H9 (cell line): ENCODE data around the gene GALNT17. TPM values are rescaled to one million over a fixed set of nuclear protein-coding genes. Genes with fewer than 3 reads are reported as not detected.
A peak's percentile ranks its signal among the peaks of the same experiment; 100 is the strongest.

ENCODE experiments used
- DNase-seq: peaks from one replicate; pipeline ENCODE4 v3.0.0-alpha.2; 2017
- H2AFZ ChIP-seq: one replicate; pipeline ENCODE4 v1.6.1; 2013; ENCODE audit warnings: mild to moderate bottlenecking, low read length, control low read depth, moderate library complexity
- H2AK5ac ChIP-seq: 2 replicates; pipeline ENCODE4 v1.6.1; 2013; ENCODE audit warnings: low read length, control low read depth, mixed read lengths; ENCODE audit not compliant: insufficient read length
- H2BK120ac ChIP-seq: one replicate; pipeline ENCODE4 v1.6.1; 2013; ENCODE audit warnings: low read depth, mild to moderate bottlenecking, low read length, control low read depth, inconsistent platforms; ENCODE audit not compliant: poor library complexity, severe bottlenecking
- H2BK12ac ChIP-seq: 2 replicates; pipeline ENCODE4 v1.6.1; 2013; ENCODE audit warnings: low read length, control low read depth, mixed read lengths, low read depth; ENCODE audit not compliant: insufficient read length
- H2BK15ac ChIP-seq: 2 replicates; pipeline ENCODE4 v1.6.1; 2013; ENCODE audit warnings: low read depth, low read length, control low read depth
- H2BK20ac ChIP-seq: one replicate; pipeline ENCODE4 v1.6.1; 2013; ENCODE audit warnings: low read depth, mild to moderate bottlenecking, low read length, control low read depth, inconsistent platforms; ENCODE audit not compliant: poor library complexity, severe bottlenecking
- H2BK5ac ChIP-seq: 2 replicates; pipeline ENCODE4 v1.6.1; 2013; ENCODE audit warnings: low read length, control low read depth, mixed read lengths; ENCODE audit not compliant: insufficient read length
- H3K14ac ChIP-seq: 2 replicates; pipeline ENCODE4 v1.6.1; 2013; ENCODE audit warnings: low read length, control low read depth; ENCODE audit not compliant: insufficient read depth
- H3K18ac ChIP-seq: 2 replicates; pipeline ENCODE4 v1.6.1; 2013; ENCODE audit warnings: low read depth, mild to moderate bottlenecking, mixed read lengths, low read length, control low read depth; ENCODE audit not compliant: insufficient read length
- H3K23ac ChIP-seq: 2 replicates; pipeline ENCODE4 v1.6.1; 2013; ENCODE audit warnings: low read length, control low read depth, mixed read lengths, low read depth; ENCODE audit not compliant: insufficient read length
- H3K23me2 ChIP-seq: 2 replicates; pipeline ENCODE4 v1.6.1; 2013; ENCODE audit warnings: low read depth, mild to moderate bottlenecking, mixed read lengths, low read length, control low read depth; ENCODE audit not compliant: insufficient read length, poor library complexity, severe bottlenecking
- H3K27ac ChIP-seq: 2 replicates; pipeline ENCODE4 v1.5.1; 2013; ENCODE audit warnings: low read length, control low read depth, mixed read lengths, low read depth; ENCODE audit not compliant: insufficient read length
- H3K27me3 ChIP-seq: 2 replicates; pipeline ENCODE4 v1.6.1; 2013; ENCODE audit warnings: low read length, control low read depth, inconsistent platforms; ENCODE audit not compliant: insufficient read depth
- H3K4ac ChIP-seq: 2 replicates; pipeline ENCODE4 v1.6.1; 2013; ENCODE audit warnings: low read depth, mild to moderate bottlenecking, control low read depth, inconsistent platforms, low read length, moderate library complexity
- H3K4me1 ChIP-seq: 2 replicates; pipeline ENCODE4 v1.6.1; 2013; ENCODE audit warnings: low read length, control low read depth, inconsistent platforms; ENCODE audit not compliant: insufficient read depth
- H3K4me2 ChIP-seq: 2 replicates; pipeline ENCODE4 v1.6.1; 2013; ENCODE audit warnings: low read length, control low read depth, mixed read lengths; ENCODE audit not compliant: insufficient read length, insufficient read depth
- H3K56ac ChIP-seq: 2 replicates; pipeline ENCODE4 v1.6.1; 2013; ENCODE audit warnings: low read depth, mild to moderate bottlenecking, mixed read lengths, low read length, control low read depth; ENCODE audit not compliant: insufficient read length
- H3K79me1 ChIP-seq: 2 replicates; pipeline ENCODE4 v1.6.1; 2013; ENCODE audit warnings: low read depth, mild to moderate bottlenecking, moderate library complexity, low read length, control low read depth, inconsistent platforms; ENCODE audit not compliant: insufficient read depth, poor library complexity, severe bottlenecking
- H3K79me2 ChIP-seq: 2 replicates; pipeline ENCODE4 v1.6.1; 2013; ENCODE audit warnings: low read length, control low read depth, inconsistent platforms; ENCODE audit not compliant: insufficient read depth
- H3K9ac ChIP-seq: 2 replicates; pipeline ENCODE4 v1.6.1; 2013; ENCODE audit warnings: low read length, control low read depth, mixed read lengths; ENCODE audit not compliant: insufficient read length; ENCODE audit errors: extremely low read depth
- H3K9me3 ChIP-seq: one replicate; pipeline ENCODE4 v1.6.1; 2013; ENCODE audit warnings: low read depth, low read length, inconsistent platforms; ENCODE audit not compliant: control insufficient read depth
- H3T11ph ChIP-seq: one replicate; pipeline ENCODE4 v1.6.1; 2013; ENCODE audit warnings: mild to moderate bottlenecking, low read length, control low read depth, inconsistent platforms
- H4K20me1 ChIP-seq: one replicate; pipeline ENCODE4 v1.6.1; 2013; ENCODE audit not compliant: control insufficient read depth, insufficient read length, insufficient read depth
- H4K5ac ChIP-seq: 2 replicates; pipeline ENCODE4 v1.6.1; 2013; ENCODE audit warnings: low read depth, mild to moderate bottlenecking, mixed read lengths, low read length, control low read depth; ENCODE audit not compliant: insufficient read length
- H4K8ac ChIP-seq: replicated peaks from 2 replicates; pipeline ENCODE4 v1.6.1; 2013; ENCODE audit warnings: low read length, control low read depth, mixed read lengths, low read depth; ENCODE audit not compliant: insufficient read length
- H4K91ac ChIP-seq: 2 replicates; pipeline ENCODE4 v1.6.1; 2013; ENCODE audit warnings: low read depth, mild to moderate bottlenecking, moderate library complexity, mixed read lengths, low read length, control low read depth; ENCODE audit not compliant: insufficient read length
- H3K27ac Mint-ChIP-seq, 3 experiments: 2 replicates in 2 of 3; 3 replicates in 1 of 3; pipeline ENCODE4 v1.8.0; 2020 to 2021; ENCODE audit warnings: mixed read lengths in 3 of 3, mild to moderate bottlenecking in 1 of 3, moderate library complexity in 1 of 3
- H3K27me3 Mint-ChIP-seq: 2 replicates; pipeline ENCODE4 v1.8.0; 2021; ENCODE audit warnings: low read depth, mild to moderate bottlenecking, moderate library complexity, mixed read lengths
- H3K36me3 Mint-ChIP-seq, 3 experiments: 2 replicates in 2 of 3; 3 replicates in 1 of 3; pipeline ENCODE4 v1.8.0; 2020 to 2021; ENCODE audit warnings: low read depth in 3 of 3, mixed read lengths in 3 of 3; ENCODE audit not compliant: insufficient read depth in 1 of 3
- H3K4me1 Mint-ChIP-seq, 2 experiments: 2 replicates each; pipeline ENCODE4 v1.8.0; 2020; ENCODE audit warnings: mixed read lengths in 2 of 2
- H3K4me3 Mint-ChIP-seq, 2 experiments: 2 replicates in 1 of 2; 3 replicates in 1 of 2; pipeline ENCODE4 v1.8.0; 2020 to 2021; ENCODE audit warnings: mild to moderate bottlenecking in 2 of 2, mixed read lengths in 2 of 2, moderate library complexity in 1 of 2
- H3K9me3 Mint-ChIP-seq, 2 experiments: 2 replicates in 1 of 2; 3 replicates in 1 of 2; pipeline ENCODE4 v1.8.0; 2020; ENCODE audit warnings: mild to moderate bottlenecking in 2 of 2, mixed read lengths in 2 of 2, moderate library complexity in 1 of 2
- WGBS: extraction: QIAGEN DNeasy Blood & Tissue Kit; methylation state at CpG from one replicate; pipeline ENCODE4 v1.1.7; 2013; ENCODE audit warnings: missing lambda C conversion rate, low lambda C conversion rate, mixed read lengths; ENCODE audit not compliant: insufficient read length; ENCODE audit errors: extremely low coverage; 5-methylcytosine and 5-hydroxymethylcytosine counted together
- total RNA-seq: library from RNA; stranded (reverse); gene quantifications from 2 replicates; pipeline ENCODE4 v1.2.1, GENCODE V29; 2021
- TF ChIP-seq, protein P1 (sequence below): fragments of 200-600 bp; sonication (generic); conservative IDR thresholded peaks from 3 replicates; pipeline ENCODE4 v1.8.0; 2021; ENCODE audit warnings: antibody characterized with exemption, mild to moderate bottlenecking

GALNT17 gene
- total RNA-seq, 1 experiment from 2014 or later, result 43.2 TPM

GRCh38 chr7:71470326-71470725 lies 338.4 kb downstream of the GALNT17 start:
- peaks cover 28% of the 10 kb centered on the region for H3K4me1 ChIP-seq
- H3K27me3 Mint-ChIP-seq, result no peaks in the 10 kb centered on the region
- TF ChIP-seq, protein P1, sequence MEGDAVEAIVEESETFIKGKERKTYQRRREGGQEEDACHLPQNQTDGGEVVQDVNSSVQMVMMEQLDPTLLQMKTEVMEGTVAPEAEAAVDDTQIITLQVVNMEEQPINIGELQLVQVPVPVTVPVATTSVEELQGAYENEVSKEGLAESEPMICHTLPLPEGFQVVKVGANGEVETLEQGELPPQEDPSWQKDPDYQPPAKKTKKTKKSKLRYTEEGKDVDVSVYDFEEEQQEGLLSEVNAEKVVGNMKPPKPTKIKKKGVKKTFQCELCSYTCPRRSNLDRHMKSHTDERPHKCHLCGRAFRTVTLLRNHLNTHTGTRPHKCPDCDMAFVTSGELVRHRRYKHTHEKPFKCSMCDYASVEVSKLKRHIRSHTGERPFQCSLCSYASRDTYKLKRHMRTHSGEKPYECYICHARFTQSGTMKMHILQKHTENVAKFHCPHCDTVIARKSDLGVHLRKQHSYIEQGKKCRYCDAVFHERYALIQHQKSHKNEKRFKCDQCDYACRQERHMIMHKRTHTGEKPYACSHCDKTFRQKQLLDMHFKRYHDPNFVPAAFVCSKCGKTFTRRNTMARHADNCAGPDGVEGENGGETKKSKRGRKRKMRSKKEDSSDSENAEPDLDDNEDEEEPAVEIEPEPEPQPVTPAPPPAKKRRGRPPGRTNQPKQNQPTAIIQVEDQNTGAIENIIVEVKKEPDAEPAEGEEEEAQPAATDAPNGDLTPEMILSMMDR, result no peak
- no peak overlapping the region for H3K4ac ChIP-seq
- H2BK12ac ChIP-seq, result peak overlapping the region; percentile 57
- no peaks in the 10 kb centered on the region for H3K79me2 ChIP-seq
- H3K27me3 ChIP-seq, result no peaks in the 10 kb centered on the region
- peak overlapping the region; percentile 31 for H2AK5ac ChIP-seq
- no peak overlapping the region for H2BK15ac ChIP-seq
- DNase-seq, result no peak
- no peak overlapping the region for H3K18ac ChIP-seq
- H3K9me3 ChIP-seq, result peaks cover 8% of the 10 kb centered on the region
- H3K36me3 Mint-ChIP-seq, result peaks cover 24 to 33% (median 30%) of the 10 kb centered on the region in 3 experiments
- H2BK120ac ChIP-seq, result no peak overlapping the region
- no peak overlapping the region for H4K5ac ChIP-seq
- H4K91ac ChIP-seq, result no peak overlapping the region
- H2BK20ac ChIP-seq, result no peak overlapping the region
- H2AFZ ChIP-seq, result no peak overlapping the region
- no CpG with 5 or more reads among the region's 6 CpGs for WGBS
- H3K27ac Mint-ChIP-seq, result peak overlapping the region; percentile 88 to 98 (median 96); a peak in 6 of 7 replicates
- no peaks in the 10 kb centered on the region for H3K23me2 ChIP-seq
- H3T11ph ChIP-seq, result no peak overlapping the region
- no peak overlapping the region for H3K4me2 ChIP-seq
- peaks cover 3% of the 10 kb centered on the region for H3K79me1 ChIP-seq
- H3K14ac ChIP-seq, result no peak overlapping the region; the same call in 1 of the 2 replicates
- peaks cover 69 to 77% of the 10 kb centered on the region in 2 experiments for H3K4me1 Mint-ChIP-seq
- no peak overlapping the region for H3K4me3 Mint-ChIP-seq
- no peak overlapping the region for H4K8ac ChIP-seq
- H3K27ac ChIP-seq, result peak overlapping the region; percentile 70
- H4K20me1 ChIP-seq, result no peaks in the 10 kb centered on the region
- no peak overlapping the region for H3K56ac ChIP-seq
- H3K23ac ChIP-seq, result no peak overlapping the region
- peak overlapping the region; percentile 26 for H2BK5ac ChIP-seq
- H3K9ac ChIP-seq, result no peak overlapping the region
- H3K9me3 Mint-ChIP-seq, result peaks cover 15 to 19% of the 10 kb centered on the region in 2 experiments
